Superior temporal gyrus (tissue), 1 donor: ENCODE results near the gene RIPOR3.
"Not testable (repeated sequence)": the region's sequence is repeated elsewhere in the genome, so short reads cannot be mapped to it uniquely, and the experiment has no call there.

Source experiments
- DNase-seq: peaks from one replicate; pipeline ENCODE4 v3.0.0-alpha.2; 2016; ENCODE audit errors: extremely low spot score

The RIPOR3 gene

DNA sequence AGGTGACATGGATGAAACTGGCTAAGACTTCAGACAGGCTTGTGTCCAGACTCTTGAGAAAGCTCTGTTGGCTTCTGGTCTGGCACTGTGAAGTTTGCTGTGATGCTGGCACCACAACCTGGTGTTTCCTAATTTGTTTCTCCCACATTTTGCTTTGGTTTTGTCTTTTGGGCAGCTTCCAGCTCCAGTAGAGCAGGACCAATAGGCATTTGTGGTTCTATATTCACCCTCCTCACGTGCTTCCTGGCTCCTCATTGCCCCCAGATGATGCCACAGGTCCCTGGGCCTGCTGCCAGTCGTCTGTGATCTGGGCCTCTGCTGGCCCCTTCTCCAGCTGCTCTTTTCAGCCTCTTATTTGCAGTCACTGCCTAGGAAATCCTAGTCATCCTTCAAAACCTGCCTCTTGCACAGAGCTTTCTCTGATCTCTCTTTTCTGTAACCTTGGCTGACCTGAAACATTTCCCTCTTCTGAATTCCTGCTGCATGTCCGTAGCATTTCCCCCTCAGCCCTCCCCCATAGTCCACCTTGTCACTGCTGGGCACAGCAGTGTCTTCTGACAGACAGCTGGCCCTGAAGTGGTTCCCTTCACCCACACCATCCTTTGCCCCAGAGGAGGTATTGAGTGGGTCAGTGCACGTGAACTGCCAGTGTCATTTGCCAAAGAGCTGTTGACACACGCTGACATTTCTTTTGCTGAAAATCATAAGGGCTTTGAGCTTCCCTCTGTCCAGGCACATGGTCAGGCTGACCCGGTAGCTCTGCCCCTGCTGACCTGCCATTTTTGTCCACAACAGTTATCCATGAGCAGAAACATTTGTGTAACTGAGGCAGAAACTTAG, 118.2 kb downstream of the RIPOR3 start:
- peak; percentile 59 for DNase-seq

DNA sequence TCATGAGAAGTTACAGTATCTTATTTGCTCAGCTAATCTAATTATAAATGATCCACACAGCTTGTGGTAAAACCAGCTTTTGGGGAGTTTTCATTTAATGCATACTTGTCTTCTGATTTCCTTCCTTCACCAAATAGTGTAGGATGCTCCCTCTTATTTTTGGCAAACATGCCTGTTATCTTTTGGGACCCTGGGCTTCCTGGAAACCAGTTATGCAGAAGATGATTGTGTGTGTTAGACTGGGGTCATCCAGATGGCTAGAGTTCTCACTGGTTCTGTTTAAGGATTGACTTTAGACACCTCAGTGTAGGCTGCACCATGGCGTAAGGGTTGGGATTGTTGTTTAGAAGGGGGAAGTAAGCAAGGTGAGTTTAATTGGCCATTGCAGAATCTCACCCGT, 119.9 kb downstream of the RIPOR3 start:
- DNase-seq, result no peak

DNA sequence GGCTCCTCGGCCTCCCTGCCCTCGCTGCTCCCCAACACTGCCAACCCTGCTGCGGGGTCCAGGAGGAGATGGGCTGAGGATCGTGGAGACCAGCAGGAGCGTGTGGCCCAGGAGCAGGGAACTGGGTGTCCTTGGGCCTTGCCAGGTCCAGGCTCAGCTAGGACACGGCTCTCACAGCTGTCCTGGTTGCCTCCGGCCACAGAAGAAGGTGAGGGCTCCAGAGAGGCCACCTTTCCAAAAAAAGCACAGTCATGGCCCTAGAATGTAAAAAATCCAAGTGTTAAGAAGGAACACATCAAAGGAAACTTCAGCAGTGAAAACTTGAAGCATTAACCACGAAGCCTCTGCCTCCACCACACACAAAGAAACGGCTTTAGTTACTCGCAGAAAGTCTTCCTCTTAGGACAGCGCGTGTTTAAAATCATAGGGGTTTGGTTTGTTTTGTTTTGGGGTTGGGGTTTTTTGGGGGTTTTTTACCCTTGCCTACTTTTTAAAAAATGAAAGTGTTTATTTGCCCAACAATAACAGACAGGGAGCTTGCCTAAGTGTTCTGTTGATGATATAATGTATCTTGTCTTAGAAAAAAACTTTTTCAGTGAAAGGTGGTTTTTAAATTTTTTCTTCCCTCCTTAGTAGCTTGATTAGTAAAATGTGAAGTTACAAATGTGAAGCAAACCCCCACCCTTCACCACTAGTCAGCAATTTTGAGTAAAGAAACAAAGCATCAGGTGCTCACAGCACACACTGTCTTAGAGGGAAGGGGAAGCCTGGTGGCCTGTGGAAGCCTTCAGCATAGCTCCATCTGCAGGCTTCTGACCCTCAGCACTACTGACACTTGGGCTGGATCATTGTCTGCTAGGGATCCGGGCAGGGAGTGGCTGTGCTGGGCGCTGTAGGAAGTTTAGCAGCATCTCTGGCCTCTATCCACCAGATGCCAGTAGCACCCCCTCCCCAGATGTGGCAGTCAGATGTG, 121.2 kb downstream of the RIPOR3 start:
- DNase-seq, result no peak

DNA sequence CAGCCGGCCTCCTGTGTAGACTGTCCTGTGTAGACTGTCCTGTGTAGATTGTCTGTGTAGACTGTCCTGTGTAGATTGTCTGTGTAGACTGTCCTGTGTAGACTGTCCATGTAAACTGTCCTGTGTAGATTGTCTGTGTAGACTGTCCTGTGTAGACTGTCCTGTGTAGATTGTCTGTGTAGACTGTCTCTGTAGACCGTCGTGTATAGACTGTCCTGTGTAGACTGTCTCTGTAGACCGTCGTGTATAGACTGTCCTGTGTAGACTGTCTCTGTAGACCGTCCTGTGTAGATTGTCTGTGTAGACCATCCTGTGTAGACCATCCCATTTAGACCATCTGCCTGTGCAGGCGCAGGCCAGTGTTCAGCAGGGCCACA, 121.9 kb downstream of the RIPOR3 start:
- DNase-seq, result not testable (repeated sequence)

DNA sequence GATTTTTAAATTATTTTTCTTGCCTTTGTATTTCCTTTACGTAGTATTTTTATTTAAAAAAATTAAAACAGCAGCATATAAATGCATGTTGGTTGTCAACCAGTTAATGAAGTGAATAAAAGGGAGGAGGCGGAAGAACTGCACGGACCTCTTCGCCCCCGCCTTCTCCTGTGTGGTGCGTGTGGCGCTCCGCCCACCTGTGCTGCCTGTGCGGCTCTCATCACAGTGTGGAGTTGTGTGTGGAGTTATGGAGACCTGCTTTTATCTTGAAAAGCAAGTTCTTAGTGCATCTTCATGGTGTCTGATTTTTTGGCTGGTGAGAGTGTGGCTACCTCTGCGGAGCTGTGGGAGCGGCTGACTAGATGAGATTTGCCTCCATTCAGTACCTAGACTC, 122.8 kb downstream of the RIPOR3 start:
- no peak for DNase-seq

DNA sequence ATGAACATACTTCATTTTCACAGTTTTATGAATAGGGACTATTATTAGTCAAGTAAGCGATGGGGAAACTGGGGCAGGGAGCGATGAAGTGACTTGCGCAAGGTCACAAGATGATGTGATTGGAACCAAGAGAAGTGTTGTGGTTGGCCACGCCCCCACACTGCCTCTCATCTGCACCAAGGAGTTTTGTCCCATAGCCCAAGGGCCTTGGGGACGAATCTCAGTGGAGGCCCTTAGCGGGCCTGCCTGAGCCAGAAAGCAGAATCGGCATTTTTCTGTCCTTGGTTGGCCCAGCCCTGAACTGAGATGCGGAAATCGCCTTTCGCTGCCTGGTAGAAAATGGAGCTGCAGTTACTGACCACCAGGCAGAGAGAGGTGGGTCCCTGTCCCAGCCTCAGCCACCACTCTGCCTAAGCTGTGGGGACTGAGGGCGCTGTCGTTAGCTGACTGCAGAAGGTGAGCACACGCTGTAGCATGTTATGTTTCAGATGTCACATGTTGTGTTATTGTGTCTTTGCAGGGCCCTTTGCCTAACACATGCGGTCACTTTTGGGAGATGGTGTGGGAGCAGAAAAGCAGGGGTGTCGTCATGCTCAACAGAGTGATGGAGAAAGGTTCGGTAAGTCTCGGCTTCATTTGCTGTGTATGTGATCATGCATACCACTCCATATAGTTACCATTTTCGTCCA, 123.3 kb downstream of the RIPOR3 start:
- no peak for DNase-seq

DNA sequence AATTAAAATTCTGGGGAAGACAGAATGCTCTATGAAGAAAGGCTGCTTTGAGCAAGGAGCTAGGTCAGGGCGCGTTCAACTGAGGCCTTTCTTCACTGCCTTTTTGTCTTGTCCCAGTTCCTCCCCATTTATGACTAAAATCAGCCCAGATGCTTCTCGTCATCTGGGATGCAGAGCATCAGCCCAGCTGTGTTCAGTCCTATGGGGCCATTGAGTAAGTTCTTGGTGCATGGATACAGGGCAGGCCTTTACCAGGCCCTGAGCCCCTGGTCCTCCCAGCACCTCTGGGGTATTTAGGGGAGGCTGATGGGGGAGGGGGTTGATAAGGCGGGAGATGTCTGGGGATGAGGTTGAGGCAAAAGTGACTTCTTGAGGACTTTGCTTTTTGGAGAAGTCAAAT, 125.5 kb downstream of the RIPOR3 start:
- DNase-seq, result no peak

DNA sequence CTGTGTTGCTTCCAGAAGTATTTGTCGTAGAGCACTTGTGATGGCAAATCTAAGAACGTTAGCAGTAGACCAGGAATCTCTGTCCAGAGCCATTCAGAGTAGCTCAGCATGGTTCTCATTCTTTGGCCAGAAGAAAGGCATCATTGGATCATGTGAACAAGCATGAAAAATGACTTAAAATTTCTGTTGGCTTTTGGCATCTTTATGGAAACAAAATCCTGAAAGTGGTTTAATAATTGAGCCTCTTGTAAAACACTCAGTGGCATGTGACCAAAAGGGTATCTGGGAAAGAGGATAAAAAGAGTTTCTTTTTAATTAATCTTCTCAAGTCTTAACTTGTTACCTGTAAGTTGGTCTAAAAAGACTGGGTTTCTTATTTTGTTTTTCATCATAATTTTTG, 126.0 kb downstream of the RIPOR3 start:
- DNase-seq, result no peak

DNA sequence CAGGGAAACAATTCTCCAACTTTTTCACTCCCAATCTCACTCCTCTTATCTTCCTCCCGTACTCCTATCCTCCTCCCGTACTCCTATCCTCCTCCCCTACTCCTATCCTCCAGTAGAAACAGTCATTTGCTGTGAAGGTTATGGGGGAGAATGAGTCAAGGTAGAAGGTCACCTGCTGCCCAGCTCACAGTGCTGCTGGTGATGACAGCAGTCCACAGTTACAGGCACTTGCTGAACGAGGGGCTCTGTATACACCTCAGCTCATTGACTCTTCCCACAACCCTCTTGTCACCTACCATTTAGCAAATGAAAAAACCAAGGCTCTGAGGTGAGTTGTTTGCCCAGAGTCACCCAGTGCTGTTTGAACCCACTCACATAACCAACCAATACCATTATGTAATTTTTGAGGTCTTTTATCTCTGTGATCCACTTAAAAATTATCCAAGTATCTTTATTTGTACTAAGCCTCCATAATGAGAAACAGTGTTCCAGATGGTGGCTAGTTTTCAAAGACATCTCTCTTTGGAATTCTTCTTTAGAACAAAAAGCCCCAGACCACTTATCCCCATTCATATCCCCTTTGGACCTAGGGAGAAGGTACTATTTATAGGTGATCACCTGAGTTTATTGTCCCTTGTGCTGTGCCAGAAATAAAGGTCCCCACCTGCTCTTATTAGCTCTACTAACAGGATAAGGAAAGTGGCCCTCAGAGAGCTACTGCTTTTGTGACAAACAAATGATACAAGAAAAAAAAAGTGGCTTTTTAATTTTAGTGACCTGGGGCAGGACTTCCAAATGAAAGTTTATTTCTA, 128.0 kb downstream of the RIPOR3 start:
- no peak for DNase-seq

DNA sequence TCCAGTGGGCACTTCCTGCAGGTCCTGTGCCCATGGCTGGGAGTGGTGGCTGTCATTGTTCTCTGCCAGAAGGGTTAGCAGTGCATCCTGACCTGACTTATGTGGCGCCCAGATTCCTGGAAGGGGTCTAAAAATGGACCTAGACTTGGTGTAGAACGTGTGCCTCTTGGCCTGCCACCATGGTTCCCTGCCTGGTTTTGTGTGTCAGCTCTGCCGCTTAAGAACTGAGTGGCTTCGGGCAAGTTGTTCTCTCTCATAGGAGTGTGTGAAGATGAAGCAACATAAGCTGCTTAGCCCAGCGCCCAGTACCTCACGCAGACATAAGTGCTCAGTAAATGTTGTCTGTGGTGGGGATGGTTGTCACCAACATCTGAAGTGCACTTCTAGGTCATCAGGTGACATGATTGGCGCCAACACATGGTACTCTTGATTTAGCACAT, 129.1 kb downstream of the RIPOR3 start:
- no peak for DNase-seq

DNA sequence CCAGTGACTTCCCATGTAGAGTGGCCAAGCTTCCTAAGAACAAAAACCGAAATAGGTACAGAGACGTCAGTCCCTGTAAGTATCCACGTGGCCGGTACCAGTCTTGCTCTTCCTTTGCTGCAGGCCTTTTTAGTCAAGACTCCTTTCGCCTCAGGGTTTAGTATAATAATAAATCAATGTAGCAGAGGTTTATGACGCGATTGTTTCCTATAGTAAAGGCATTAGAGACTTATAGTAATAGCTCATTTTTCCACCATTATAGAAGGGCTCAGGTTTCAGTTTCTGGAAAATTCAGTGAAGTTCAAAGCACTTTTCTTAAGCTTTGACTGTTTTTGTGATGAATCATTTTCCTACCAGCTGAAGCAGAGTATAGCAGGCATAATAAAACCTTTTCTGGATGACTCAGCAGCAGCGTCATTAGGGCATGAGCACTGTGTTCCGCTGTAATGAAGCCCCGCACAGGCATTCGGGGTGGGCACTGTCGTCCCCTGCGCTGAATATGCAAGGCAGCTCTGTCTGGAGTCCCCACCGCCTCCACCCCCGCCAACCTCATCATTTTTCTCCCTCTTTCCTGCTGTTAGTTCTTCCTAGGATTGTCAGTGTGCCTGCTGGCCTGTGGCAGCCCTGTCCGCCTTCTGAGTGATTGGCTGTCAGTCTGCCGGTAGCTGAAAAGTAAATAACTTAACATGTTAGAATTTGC, 129.8 kb downstream of the RIPOR3 start:
- DNase-seq, result peak; percentile 60

DNA sequence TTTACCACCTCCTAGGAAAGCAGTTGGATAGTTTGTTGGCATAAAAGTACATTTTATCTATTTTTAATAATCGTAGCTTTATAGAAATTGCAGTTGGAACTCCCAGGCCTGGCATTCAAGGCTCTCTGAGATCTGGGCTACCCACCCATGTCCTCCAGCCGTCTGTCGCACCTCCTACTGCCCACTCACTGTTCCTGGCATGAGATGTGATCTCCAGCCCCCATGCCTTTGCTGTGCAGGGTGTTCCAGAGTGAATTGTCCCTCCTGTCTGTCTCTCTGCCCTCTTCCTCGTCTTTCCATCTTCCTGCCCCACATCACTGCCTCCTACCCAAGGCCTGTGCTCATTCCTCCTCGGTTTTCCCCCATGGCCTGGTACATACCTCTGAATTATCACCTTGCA, 130.5 kb downstream of the RIPOR3 start:
- peak; percentile 40 for DNase-seq

DNA sequence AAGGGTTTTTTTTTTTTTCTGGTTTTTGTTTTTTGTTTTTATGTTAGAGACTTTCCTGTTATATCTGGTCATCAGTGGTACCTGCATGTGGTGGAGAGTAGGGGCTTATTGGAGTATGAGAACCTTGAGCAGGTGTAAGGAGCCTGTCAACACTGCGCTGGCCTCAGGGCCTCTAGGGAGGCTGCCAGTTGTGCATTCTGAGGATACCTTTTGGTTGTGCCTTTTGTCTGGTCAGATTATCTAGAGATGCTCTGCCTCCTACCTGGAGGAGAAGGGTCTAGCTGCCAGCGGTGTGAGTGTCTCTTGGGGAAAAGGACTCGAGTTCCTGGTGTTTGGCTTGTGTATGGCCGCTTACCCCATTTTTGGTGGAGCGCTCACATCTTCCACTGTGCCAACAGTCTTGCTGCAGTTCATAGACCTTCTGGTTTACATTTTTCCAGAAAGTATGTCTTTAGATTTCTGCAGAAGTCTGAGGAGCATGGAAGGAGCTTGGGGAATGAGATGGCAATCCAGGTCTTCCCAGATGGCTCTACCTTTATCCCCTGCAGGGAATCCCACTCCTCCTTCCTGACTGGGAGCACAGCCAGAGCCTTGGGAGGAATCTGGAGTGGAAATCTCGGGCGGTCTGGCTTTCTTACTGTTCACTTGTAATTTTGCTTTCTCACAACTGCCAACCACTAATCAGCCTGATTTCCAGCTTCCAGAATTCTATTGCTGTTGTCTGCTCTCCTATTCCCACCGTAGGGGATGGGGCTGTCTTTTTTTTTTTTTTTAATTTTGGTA, 131.3 kb downstream of the RIPOR3 start:
- DNase-seq, result no peak

DNA sequence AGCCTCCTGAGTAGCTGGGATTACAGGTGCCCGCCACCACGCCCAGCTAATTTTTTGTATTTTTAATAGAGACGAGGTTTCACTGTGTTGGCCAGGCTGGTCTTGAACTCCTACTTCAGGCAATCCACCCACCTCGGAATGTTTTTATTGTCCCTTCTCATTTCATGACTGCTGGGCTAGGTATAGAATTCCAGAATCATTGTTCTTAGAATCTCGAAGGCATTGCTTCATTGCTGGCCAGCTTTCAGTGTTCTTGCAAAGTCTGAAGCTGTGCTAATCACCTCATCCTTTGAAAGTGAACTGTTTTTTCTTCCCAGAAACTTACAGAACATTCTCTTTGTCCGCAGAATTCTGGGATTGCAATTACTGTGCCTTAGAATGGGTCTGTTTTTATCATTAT, 132.2 kb downstream of the RIPOR3 start:
- no peak for DNase-seq

DNA sequence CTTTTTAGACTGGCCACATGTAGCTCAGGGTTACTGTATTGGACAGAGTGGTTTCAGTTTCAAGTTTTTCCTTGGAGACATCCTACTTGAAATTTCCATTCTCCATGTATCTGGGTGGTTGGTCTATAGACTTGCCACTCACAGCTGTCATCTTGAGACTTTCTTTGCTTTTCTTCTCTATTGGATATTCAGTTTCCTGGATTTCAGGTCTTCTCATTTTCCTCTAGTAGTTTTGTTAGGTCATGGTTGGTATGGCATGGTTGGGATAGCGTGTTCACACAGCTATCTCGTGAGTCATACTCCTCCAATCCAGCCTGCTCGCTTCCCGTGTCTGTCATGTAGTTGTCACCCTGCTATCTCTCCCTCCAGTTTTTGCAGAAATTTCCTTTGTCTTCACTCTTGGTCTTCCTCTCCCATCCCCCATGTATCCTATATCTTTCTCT, 132.8 kb downstream of the RIPOR3 start:
- DNase-seq, result no peak

DNA sequence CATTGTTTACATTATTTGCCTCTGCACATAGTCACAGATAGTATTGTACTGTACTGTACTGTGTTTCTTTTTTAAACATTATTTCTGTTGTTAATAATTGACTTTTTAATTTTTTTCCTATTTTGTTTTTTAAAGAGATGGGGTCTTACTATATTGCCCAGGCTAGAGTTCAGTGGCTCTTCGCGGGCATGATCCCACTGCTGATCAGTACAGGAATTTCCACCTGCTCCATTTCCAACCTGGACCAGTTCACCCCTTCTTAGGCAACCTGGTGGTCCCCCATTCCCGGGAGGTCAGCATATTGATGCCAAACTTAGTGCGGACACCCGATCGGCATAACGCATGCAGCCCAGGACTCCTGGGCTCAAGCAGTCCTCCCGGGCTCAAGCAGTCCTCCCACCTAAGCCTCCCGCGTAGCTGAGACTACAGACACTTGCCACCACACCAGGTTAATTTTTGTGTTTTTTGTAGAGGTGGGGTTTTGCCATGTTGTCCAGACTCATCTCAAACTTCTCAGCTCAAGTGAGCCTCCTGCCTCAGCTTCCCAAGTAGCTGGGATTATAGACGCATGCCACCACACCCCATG, 133.7 kb downstream of the RIPOR3 start:
- no peak for DNase-seq

DNA sequence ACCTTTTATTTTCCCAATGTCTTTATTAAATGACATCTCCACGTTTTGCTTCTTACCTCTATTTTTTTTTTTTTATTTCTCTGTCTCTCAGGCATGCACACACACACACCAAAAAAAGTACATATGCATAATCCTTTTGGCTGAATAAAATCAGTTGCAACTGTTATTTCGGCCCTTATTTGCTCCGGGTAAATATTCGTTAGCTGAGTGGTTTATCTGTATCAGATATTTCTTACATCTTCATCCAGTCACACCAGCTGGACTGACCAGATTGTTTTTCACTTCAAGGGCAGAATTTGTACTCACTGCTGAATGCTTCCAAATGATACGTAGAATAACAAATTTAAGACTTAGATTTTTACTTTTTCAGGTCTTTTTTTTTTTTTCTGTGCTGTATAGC, 135.7 kb downstream of the RIPOR3 start:
- DNase-seq, result no peak

DNA sequence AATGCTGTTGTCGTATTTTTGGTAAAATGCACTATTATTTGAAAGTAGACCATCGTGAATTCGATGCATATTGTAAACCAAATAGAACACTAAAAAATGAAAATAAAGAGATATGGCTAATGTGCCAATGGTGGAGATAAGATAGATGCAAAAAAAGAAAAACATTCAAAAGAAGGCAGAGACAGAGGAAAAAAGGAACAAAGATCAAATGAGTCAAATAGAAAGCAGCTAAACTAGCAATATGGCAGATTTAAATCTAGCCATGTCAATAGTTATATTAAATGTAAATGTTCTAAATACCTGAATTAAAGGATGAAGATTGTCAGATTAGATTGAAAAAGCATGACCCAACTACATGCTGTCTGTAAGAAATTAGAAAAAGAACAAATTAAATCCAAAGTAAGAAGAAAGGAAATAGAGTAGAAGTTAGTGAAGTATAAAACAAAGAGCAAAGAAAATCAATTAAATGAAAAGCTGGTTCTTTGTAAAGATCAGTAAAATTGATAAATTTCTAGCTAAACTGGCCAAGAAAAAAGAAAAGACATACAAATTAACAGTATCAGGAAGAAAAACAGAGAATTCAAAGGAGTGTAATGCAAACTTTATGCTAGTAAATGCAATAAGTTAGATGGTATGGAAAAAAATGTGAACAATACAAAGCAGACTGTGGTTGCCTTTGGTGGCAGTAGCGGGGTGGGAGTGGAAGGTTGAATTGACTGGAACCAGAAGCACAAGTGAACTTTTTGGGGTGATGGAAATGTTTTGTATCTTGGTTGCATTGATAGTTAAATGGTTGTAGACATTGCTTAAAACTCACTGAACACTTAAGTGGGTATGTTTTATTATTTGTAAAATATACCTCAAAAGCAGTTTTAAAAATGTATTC, 136.4 kb downstream of the RIPOR3 start:
- no peak for DNase-seq
